NCI-H128 (cell line): ENCODE data around the gene SPNS3.

Source experiments
- DNase-seq: peaks from one replicate; lab custom pipeline; 2025; ENCODE audit not compliant: unreplicated experiment; lab: John Stamatoyannopoulos, UW

SPNS3 gene

GRCh38 chr17:4487820-4488716, 54.3 kb downstream of the SPNS3 start:
- no peak for DNase-seq

DNA sequence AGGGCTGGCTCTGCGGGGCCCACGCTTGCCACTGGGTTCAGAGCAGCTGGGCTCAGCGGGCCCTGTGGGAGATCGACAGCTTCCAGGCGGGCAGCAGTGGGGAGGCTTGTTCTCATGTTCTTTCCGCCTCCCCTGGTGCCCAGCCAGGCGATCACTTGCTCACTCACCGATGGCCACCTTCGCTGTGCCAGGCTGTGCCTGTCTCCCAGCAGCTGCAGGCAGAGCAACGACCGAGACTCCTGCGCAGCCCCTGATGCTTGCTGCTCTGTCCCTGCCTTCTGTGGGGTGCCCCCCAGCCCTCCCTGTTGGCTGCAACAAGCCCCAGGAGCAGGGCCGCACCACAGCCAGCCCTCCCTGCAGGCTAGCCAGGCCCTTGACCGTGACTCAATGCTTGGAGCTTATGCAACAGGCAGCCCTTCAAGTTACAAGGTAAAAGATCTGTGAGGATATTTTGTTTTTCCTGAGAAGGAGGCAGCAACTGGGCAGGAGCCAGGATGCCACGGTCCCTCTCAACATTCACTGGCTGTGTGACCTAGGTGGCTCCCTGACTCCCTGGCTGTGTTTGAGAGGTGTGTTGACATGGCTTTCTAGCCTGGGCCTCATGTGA, 55.4 kb downstream of the SPNS3 start:
- DNase-seq: no peak

DNA sequence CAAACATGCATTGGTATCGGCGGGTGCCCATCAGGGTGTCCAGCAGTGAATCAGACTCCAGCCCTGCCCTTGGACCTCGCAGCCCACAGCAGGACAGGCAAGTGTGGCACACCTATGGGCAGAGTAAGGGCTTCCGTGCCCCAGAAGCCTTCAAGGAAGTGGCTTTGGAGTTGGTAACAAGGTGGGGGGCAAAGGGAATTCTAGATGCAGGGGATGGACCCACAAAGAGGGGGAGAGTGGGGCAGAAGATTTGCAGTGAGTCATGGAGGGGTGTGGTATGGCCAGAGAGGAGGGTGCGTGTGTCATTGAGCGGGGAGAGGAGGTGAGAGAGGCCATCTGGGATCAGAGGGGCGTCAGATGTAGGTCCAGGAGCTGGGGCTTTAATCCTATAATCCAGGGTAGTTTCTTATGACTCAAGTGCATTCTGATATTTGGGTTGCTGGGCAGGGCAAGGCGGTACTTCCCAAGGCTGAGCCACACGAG, 56.4 kb downstream of the SPNS3 start:
- DNase-seq: no peak

DNA sequence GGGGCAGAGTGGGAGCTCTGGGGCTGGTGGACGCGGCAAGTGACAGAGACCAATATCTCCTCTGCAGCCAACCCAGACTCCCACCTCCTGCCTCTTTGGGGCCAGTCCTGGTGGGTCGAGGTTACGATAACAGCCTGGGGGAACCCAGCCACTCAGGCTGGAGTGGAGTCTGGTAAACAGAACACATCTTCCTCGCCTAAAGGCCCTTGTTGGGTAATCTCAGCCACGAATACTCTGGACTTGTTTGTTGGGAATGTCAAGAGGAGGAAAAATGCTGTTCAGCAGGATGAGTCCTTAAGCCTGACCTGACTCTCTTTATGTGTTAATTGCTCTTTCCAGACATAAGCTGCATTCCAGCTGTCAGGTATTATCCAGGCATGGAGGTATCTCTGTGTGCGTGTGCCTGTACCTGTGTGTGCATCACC, 56.9 kb downstream of the SPNS3 start:
- no peak for DNase-seq

DNA sequence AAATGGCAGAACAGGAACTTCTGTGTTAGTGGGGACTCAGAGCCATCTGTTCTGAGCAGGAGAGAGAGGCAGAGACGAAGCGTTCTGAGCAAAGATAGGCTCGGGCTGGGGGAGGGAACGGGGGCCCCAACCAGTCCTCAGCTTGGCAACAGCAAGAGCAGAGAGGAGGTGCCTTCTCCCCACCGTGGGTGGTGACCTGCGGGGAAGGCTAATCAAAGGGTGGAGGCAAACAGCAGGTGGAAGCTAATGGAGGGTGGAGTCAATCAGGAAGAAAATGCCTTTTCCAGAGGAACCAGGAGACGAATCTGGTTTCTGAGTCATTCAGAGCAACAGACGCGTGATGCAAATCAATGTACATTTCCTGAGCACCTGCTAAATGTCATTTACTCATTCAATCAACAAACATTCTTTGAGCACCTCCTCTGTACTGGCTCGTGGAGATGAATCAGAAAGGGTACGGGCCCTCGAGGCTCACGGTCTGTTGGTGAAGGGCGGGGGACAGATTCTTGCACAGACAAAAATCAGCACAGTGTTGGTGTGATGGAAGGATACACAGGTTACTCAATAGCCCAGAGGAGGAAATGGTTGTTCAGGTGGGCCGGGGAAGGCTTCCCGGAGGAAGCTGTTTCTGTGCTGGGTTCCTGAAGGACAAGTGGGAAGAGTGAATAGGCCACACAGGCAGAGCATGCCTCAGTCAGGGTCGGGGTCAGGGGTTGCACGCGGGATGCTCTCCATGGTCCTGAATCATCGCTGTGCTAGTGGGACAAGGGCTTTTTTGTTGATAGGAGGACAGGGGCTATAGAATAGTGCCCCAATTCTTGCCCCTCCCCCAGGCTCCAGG, 59.2 kb downstream of the SPNS3 start:
- no peak for DNase-seq

DNA sequence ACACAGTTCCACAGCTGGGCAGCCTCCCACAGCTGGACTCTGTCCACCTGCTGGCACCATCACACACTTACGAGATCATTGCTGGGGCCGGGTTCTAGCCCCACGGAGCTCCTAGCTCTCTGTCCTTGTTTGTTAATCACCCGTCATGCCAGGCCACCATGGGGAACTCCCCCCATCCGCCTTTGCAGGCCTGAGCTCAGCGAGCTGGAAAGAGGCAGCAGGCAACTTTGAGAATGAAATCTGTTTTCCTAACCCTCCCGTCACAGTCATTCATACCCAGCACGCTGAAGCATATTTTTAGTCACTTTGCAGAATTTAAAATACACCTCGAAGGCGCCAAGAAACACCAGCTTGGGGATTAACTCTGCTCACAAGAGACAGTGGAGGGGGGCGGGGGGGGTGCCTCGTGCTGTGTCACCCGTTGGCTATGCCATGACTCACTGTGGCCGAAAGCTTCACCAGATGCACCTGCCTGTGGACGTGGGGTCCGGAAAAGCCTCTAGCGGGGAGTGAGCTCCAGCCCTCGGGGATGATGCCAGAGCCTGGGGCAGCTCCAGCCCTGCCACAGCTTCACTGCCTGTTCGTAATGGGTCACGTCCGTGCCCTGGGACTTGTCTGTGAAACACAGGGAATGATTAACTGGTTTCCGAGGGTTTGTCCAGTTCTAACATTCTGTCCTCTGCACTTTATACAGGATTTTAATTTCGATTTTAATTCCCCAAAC, 63.5 kb downstream of the SPNS3 start:
- DNase-seq: no peak

DNA sequence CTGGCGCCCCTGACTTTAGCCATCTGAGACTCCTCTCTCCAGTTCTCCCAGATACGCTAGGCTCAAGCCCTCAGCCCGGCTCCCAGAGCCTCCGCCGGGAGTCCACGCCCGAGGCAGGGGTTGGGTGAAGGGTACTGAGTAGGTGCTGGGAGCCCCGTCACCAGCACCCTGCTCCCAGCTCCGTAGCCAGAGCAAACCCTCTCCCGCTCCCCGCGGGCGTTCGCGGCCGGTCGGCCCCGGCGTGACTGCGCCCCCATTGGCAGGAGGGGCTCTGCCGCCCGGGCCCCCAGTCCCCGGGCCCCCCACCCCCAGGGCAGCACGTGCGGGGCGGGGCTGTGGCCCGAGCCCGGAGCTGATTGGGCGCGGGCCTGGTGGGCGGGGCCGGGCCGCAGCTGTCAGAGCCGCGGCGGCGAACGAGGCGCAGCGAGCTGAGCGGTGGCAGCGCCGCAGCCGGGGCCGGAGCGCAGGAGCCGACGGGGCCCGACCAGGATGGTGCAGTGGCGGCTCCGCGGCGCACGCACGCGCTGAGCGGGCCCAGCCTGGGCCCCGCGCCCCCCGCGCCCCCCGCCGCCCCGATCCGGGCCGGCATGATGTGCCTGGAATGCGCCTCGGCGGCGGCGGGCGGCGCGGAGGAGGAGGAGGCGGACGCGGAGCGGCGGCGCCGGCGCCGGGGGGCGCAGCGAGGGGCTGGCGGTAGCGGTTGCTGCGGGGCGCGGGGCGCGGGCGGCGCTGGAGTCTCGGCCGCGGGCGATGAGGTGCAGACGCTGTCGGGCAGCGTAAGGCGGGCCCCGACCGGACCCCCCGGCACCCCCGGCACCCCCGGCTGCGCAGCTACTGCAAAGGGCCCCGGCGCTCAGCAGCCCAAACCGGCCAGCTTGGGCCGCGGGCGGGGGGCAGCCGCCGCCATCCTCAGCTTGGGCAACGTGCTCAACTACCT, 65.0 kb downstream of the SPNS3 start, which contains the start of gene SPNS2:
Gene SPNS2, plus strand, starts transcription at position 421 of the 937 bp plus-strand sequence. Its CDS starts 167 bp downstream, at position 588.
- peak; percentile 37 for DNase-seq

DNA sequence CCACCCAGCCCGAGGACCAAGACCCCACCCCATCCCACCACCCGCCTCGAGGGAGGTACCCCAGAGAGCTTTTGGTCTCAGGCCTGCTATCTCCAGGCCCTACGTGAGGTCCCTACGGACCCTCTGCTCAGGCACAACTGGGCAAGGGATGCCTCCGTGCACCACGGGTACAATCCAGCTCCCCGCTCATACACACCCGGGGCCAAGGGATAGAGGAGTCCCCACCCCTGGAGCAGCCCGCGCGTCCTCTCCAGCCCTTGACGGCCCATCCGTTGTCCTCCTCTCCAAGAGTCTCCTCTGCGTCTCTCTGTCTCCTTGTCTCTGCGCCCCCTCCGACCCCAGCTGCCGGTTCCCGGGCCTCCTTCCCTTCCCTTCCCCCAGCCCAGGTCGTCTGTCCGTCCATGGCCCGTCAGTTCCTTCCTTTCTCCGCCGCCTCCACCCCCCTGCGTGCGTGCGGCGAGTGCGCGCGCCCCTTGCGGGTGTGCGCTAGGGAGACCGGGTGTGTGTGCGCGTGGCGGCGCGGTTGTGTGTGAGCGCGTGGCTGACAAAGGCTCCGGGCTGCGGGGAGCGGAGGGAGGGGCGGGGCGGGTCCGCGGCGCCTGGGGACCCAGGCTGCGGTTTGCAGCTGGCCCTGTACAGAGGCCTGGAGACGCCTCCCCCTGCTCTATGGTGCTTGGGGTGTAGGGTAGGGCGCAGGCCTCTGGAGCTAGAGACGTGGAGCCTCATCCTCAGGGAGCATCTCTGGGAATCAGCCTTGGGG, 65.9 kb downstream of the SPNS3 start:
- DNase-seq: no peak

- DNase-seq: no peak
Measured at GRCh38 chr17:4500191-4500571, 66.4 kb downstream of the SPNS3 start.

DNA sequence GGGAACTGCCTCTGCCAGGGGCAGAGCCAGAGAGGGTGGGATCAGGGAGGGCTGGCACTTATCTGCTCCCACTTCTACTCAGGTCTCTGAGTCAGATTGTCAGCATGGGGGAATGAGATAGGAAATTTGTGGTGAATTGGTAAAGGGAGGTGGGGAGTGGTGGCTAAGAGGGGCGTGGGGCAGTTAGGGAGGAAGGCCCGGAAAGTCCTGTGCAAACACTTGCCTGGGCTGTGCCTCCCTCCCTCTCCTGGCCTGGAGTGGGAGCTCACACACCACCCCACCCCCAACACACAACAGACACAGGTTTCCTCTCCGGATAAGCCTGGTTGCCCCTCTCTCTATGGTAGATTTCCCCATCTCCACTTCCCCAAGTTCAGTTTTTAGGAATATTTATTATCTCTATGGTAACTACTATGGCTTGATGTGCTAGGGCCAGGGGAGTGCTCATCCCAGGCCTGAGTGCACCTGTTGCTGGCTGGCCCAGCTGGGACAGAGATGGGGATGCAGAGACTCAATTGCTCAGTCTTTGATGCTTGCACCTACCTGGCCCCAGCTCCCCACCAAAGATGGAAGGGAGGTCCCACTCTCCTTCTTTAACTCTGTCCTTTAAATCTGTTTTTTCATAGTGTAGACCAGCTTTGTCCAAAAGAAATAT, 67.7 kb downstream of the SPNS3 start:
- DNase-seq: no peak

DNA sequence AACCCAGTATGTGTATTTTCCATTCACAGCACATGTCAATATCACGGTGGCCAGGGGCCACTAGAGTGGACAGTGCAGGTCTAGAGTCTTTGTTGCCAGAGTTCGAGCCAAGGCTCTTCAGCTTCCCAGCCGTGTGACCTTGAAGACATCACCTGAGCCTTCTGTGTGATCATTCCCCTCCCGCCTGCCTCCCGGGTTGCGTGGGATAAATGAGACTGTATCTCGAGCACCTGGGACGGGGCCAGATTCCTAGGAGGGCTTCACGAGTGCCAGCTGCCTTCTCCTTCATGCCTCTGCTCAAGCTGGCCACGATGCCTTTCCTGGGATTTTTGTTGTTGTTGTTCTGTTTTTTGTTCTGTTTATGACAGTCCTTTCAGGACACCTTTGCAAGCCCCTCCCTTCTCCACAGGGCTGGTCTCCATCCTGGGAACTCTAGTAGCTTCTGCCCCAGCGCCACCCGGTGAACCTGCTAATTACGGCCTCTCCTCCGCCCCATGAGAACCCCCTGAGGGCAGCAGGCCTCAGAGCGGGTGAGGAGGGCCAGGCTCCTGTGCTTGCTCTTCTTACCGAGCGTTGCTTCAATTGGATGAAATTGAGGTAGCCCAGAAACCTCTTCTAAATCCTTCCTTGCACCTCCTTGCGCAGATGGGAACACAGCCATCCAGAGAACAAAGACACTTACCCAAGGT, 68.9 kb downstream of the SPNS3 start:
- DNase-seq: no peak

GRCh38 chr17:4503283-4504025, 69.7 kb downstream of the SPNS3 start:
- no peak for DNase-seq

- no peak for DNase-seq
Measured at GRCh38 chr17:4504188-4504587, 70.4 kb downstream of the SPNS3 start.

- DNase-seq: no peak
Measured at GRCh38 chr17:4505187-4505586, 71.4 kb downstream of the SPNS3 start.

DNA sequence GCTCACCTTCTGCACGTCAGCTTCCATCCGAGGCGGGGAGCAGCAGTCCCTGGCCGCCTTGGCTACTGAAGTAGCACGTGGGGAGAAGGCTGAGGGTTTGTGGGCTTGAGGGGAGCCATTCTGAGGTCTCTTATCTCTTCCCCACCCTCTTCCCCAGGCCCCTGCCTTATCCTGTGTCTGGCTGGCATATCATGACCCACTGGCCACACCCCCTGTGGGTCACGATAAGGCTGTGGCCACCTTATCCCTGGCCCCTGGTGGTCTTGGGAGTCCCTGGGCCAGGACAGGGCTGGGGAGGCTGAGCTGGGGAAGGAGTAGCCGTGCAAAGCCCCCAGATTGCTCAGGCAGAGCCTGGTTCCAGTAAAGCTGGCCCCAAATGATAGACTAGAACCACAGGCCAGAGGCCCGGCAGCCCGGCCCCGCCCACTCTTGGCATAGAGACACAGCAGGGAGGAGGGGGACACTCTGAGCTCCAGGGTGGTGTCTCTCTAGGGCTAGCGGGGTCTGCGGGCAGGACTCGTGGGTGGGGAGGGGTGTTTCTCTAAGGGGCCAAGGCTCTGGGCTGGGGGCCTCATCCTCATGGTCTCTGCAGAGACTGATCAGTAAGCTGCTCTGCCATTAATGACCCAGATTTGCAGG, 72.6 kb downstream of the SPNS3 start:
- DNase-seq: no peak

DNA sequence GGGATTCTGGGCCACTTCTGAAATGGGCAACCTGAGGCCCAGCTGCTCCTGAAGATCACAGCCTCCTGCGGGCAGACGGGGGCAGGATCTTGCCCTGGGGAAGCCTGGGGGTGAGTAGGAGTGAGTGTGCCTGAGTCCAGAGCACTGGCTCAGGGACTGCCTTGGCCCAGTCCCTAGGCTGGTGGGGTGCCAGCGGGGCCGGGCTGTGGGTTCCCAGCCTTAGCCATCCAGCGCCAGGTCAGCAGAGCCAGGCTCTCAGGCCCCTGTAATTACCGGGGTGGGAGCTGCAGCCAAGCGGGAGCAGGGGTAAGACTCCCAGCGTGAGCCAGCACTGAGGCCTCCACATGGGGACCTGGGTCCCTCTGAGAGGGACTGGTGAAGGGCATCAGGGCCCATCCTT, 73.2 kb downstream of the SPNS3 start:
- DNase-seq: no peak
